ENCODE data around the gene RAP2A. TPM values are rescaled to one million over a fixed set of nuclear protein-coding genes. Genes with fewer than 3 reads are reported as not detected.

The RAP2A gene
- total and polyA plus RNA-seq, 12 donors, result 4.2 to 31.0 (median 20.4) TPM

- no peak for TF ChIP-seq CTCF (IDR thresholded peaks at IDR 0.05)
- ATAC-seq (no peak), DNase-seq (no peak)
- H3K9me3 ChIP-seq, result no peaks in the 10 kb centered on the region
- H3K4me1 ChIP-seq, result peaks cover 0 to 6% (median 0%) of the 10 kb centered on the region in 9 donors
- no peaks in the 10 kb centered on the region for H3K27me3 ChIP-seq
- intact Hi-C loops (cut with DNase I), result loop anchor here in 1 of 10 donors (10.0 kb wide), 1 partner anchor 358 kb away; no protein-coding TSS in a partner anchor
- WGBS, 2 donors, result 79 to 84% methylated on average over 5 of the region's 5 CpGs
- H3K27ac ChIP-seq, result no peak overlapping the region
- no peak overlapping the region for H3K4me3 ChIP-seq
- peaks cover 0 to 35% (median 0%) of the 10 kb centered on the region in 9 donors for H3K36me3 ChIP-seq
These were observed 12.5 kb downstream of the RAP2A start for GRCh38 chr13:97446448-97446847.

GRCh38 chr13:97448503-97449251, 14.7 kb downstream of the RAP2A start:
- peaks cover 0 to 38% (median 0%) of the 10 kb centered on the region in 9 donors for H3K36me3 ChIP-seq
- H3K9me3 ChIP-seq, result peaks cover 0 to 6% (median 0%) of the 10 kb centered on the region in 11 donors
- no peak overlapping the region for H3K27ac ChIP-seq
- no peak overlapping the region for H3K4me3 ChIP-seq
- TF ChIP-seq CTCF (IDR thresholded peaks at IDR 0.05), result no peak
- ATAC-seq (no peak), DNase-seq (no peak)
- H3K4me1 ChIP-seq, result peaks cover 0 to 3% (median 0%) of the 10 kb centered on the region in 9 donors
- WGBS, 2 donors, result 94 to 95% methylated on average over 5 of the region's 5 CpGs
- no peaks in the 10 kb centered on the region for H3K27me3 ChIP-seq
- intact Hi-C loops (cut with DNase I), result loop anchor here in 1 of 10 donors (10.0 kb wide), 1 partner anchor 356 kb away; no protein-coding TSS in a partner anchor

- H3K4me3 ChIP-seq, result no peak overlapping the region
- H3K9me3 ChIP-seq, result peaks cover 0 to 25% (median 7%) of the 10 kb centered on the region in 11 donors
- no peak for ATAC-seq
- H3K27me3 ChIP-seq, result no peaks in the 10 kb centered on the region
- TF ChIP-seq CTCF (IDR thresholded peaks at IDR 0.05), result no peak
- no peak for DNase-seq
- H3K36me3 ChIP-seq, result peaks cover 0 to 23% (median 0%) of the 10 kb centered on the region in 9 donors
- peaks cover 0 to 19% (median 12%) of the 10 kb centered on the region in 9 donors for H3K4me1 ChIP-seq
- intact Hi-C loops (cut with DNase I), result loop anchor here in 1 of 10 donors (2.0 kb wide), 1 partner anchor 36 kb away; no protein-coding TSS in a partner anchor
- no peak overlapping the region for H3K27ac ChIP-seq
These were observed 20.7 kb downstream of the RAP2A start for GRCh38 chr13:97454699-97455098.

- H3K4me3 ChIP-seq, result no peak overlapping the region
- peaks cover 5 to 33% (median 22%) of the 10 kb centered on the region in 9 donors for H3K4me1 ChIP-seq
- ATAC-seq (peak in 1 of 8 donors; percentile 29), DNase-seq (no peak)
- H3K27ac ChIP-seq, result peak overlapping the region in 2 of 10 donors; percentile 7 to 32
- intact Hi-C loops (cut with DNase I), result no loop called here
- peaks cover 0 to 23% (median 0%) of the 10 kb centered on the region in 9 donors for H3K36me3 ChIP-seq
- no peak for TF ChIP-seq CTCF (IDR thresholded peaks at IDR 0.05)
- no peaks in the 10 kb centered on the region for H3K27me3 ChIP-seq
- peaks cover 0 to 25% (median 7%) of the 10 kb centered on the region in 11 donors for H3K9me3 ChIP-seq
- WGBS, 2 donors, result 59 to 77% methylated on average over 3 of the region's 3 CpGs
These were observed 22.1 kb downstream of the RAP2A start for GRCh38 chr13:97456047-97456446.

Data from heart right ventricle (tissue), 16 donors.